AG10803 (cell line): ENCODE measurements around the gene CTBP2.

Experiments
- DNase-seq: peaks from one replicate; pipeline ENCODE4 v3.0.0; 2010; ENCODE audit warnings: low read depth
- H3K4me3 ChIP-seq: 2 replicates; pipeline ENCODE4 v1.5.1; 2011; ENCODE audit warnings: mild to moderate bottlenecking, low read length, control low read depth
- CTCF ChIP-seq: conservative IDR thresholded peaks from 2 replicates; pipeline ENCODE4 v1.5.1; 2011; ENCODE audit warnings: mild to moderate bottlenecking, low read length, control low read depth, inconsistent platforms

CTBP2 gene

GRCh38 chr10:125162120-125162931, 2.0 kb upstream of the CTBP2 start:
- H3K4me3 ChIP-seq, result peak overlapping the region; percentile 73
- no peak for DNase-seq
- no peak for TF ChIP-seq CTCF

- DNase-seq, result no peak
- no peak for TF ChIP-seq CTCF
- peak overlapping the region; percentile 73 for H3K4me3 ChIP-seq
Observed at GRCh38 chr10:125161707-125162119, 1.4 kb upstream of the CTBP2 start.

- peak; percentile 79 for DNase-seq
Observed at GRCh38 chr10:125160856-125161706, 718 bp upstream of the CTBP2 start.

GRCh38 chr10:125159486-125159931, 854 bp downstream of the CTBP2 start:
- H3K4me3 ChIP-seq, result peak overlapping the region; percentile 66
- DNase-seq, result peak; percentile 12

More at GRCh38 chr10:125160856-125161706, 718 bp upstream of the CTBP2 start:
- H3K4me3 ChIP-seq, result peak overlapping the region; percentile 73
- peak; percentile 50 for TF ChIP-seq CTCF

GRCh38 chr10:125158601-125159485, 1.5 kb downstream of the CTBP2 start:
- peak; percentile 55 for DNase-seq
- peak overlapping the region; percentile 66 for H3K4me3 ChIP-seq
- TF ChIP-seq CTCF, result no peak; the same call in 1 of the 2 replicates

More at GRCh38 chr10:125159486-125159931, 854 bp downstream of the CTBP2 start:
- TF ChIP-seq CTCF, result no peak

GRCh38 chr10:125158275-125158600, 2.1 kb downstream of the CTBP2 start:
- H3K4me3 ChIP-seq, result peak overlapping the region; percentile 65
- no peak for DNase-seq
- TF ChIP-seq CTCF, result no peak
